MCF 10A (cell line): ENCODE data around the gene ARHGAP45. TPM values are rescaled to one million over a fixed set of nuclear protein-coding genes. Genes with fewer than 3 reads are reported as not detected.

ENCODE experiments used
- BruUV-seq: library from RNA; stranded (reverse); fragments of 400-500 nt; replicated peaks from 2 replicates; lab custom pipeline; 2021; lab: Mats Ljungman, UMichigan
- CTCF ChIA-PET: fragments of 300-600 bp; sonication (Branson Sonifier 250); formaldehyde crosslinking; extraction: SDS; loops from one replicate; lab custom pipeline; 2021; ENCODE audit warnings: antibody characterized with exemption, inconsistent platforms; lab: Yijun Ruan, JAX
- POLR2A ChIA-PET: fragments of 300-600, 350-650 bp; sonication (Branson Sonifier 250); formaldehyde crosslinking; extraction: SDS; loops from one replicate; lab custom pipeline; 2020; ENCODE audit warnings: antibody characterized with exemption, inconsistent platforms; lab: Yijun Ruan, JAX
- DNase-seq: peaks from one replicate; pipeline ENCODE4 v3.0.0-alpha.2; 2018; ENCODE audit not compliant: unreplicated experiment
- H3K27ac Mint-ChIP-seq: one replicate; pipeline ENCODE4 v1.8.0; 2022; ENCODE audit warnings: mild to moderate bottlenecking, low read depth, mixed read lengths; ENCODE audit not compliant: unreplicated experiment
- H3K27me3 Mint-ChIP-seq: one replicate; pipeline ENCODE4 v1.8.0; 2022; ENCODE audit warnings: mixed read lengths; ENCODE audit not compliant: insufficient read depth, unreplicated experiment
- H3K36me3 Mint-ChIP-seq: one replicate; pipeline ENCODE4 v1.8.0; 2022; ENCODE audit warnings: mild to moderate bottlenecking, moderate library complexity, mixed read lengths; ENCODE audit not compliant: insufficient read depth, unreplicated experiment
- H3K4me1 Mint-ChIP-seq: one replicate; pipeline ENCODE4 v1.8.0; 2022; ENCODE audit warnings: mixed read lengths; ENCODE audit not compliant: insufficient read depth, unreplicated experiment
- H3K4me3 Mint-ChIP-seq: one replicate; pipeline ENCODE4 v1.8.0; 2022; ENCODE audit warnings: mild to moderate bottlenecking, moderate library complexity, mixed read lengths; ENCODE audit not compliant: unreplicated experiment
- H3K9me3 Mint-ChIP-seq: one replicate; pipeline ENCODE4 v1.8.0; 2022; ENCODE audit warnings: mixed read lengths; ENCODE audit not compliant: unreplicated experiment
- CTCF ChIP-seq: fragments of 200-600 bp; IDR thresholded peaks from one replicate; pipeline ENCODE4 v1.8.0; 2022; ENCODE audit warnings: antibody characterized with exemption, mild to moderate bottlenecking; ENCODE audit not compliant: unreplicated experiment
- intact Hi-C: fragments of 100-400 bp; cut with micrococcal nuclease; formaldehyde crosslinking; loops from 2 replicates; pipeline ENCODE4 v1.14.1; 2022
- total RNA-seq: library from RNA; stranded (reverse); gene quantifications from 2 replicates; pipeline ENCODE4 v1.2.3, GENCODE V29; 2022

Gene ARHGAP45
- total RNA-seq, 1 experiment from 2014 or later = 15.3 TPM

GRCh38 chr19:1123885-1124677 lies 57.1 kb downstream of the ARHGAP45 start:
- ChIA-PET CTCF (interaction anchor here (0.5 to 0.8 kb wide), 3 partner anchors 12 to 313 kb away, joined by 3 to 4 read pairs (median 3); no protein-coding TSS in a partner anchor), POLR2A (interaction anchor here (1.4 to 1.6 kb wide), 2 partner anchors 10 to 31 kb away, joined by 4 to 7 read pairs; no protein-coding TSS in a partner anchor)
- intact Hi-C loops = no loop called here

DNA sequence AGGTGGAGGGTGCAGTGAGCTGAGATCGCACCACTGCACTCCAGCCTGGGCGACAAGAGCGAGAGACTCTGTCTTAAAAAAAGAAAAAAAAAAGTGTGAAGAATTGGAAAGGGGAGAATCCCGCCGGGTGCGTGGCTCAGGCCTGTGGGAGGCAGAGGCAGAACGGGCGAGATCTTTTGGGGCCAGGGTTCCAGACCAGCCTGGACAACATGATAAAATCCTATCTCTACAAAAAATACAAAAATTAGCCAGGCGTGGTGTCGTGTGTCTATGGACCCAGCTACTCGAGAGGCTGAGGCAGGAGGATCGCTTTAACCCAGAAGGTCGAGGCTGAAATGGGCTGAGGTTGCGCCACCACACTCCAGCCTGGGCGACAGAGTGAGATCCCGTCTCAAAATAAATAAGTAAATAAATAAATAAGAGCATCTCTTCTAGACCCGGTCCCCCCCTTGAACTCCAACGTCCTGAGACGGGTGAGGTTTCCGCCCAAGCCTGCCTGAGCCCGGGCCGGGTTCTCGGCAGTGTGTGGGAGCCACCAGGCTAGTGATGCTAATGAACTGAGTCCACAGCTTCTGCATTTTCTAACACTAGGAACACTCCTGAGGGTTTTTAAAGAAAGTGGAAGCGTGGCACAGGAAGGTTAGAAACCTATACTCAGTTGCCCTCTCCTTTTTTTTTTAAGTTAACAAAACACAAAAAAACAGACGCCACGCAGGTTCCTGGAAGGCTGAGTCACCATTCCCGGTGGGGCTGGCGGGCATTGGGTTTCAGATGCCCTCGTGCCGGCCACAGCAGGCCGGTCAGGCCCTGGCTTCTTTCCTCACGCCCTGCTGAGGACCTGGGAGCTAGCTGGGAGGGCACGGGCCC lies 58.9 kb downstream of the ARHGAP45 start:
- CTCF ChIA-PET = no interaction called here

More at GRCh38 chr19:1123885-1124677, 57.1 kb downstream of the ARHGAP45 start:
- DNase-seq = no peak
- no peaks in the 10 kb centered on the region for H3K27me3 Mint-ChIP-seq
- H3K27ac Mint-ChIP-seq = no peak overlapping the region
- TF ChIP-seq CTCF = no peak
- H3K4me3 Mint-ChIP-seq = no peak overlapping the region
- no TSS peak for BruUV-seq
- peaks cover 86% of the 10 kb centered on the region for H3K36me3 Mint-ChIP-seq
- no peaks in the 10 kb centered on the region for H3K9me3 Mint-ChIP-seq
- H3K4me1 Mint-ChIP-seq = peaks cover 8% of the 10 kb centered on the region

DNA sequence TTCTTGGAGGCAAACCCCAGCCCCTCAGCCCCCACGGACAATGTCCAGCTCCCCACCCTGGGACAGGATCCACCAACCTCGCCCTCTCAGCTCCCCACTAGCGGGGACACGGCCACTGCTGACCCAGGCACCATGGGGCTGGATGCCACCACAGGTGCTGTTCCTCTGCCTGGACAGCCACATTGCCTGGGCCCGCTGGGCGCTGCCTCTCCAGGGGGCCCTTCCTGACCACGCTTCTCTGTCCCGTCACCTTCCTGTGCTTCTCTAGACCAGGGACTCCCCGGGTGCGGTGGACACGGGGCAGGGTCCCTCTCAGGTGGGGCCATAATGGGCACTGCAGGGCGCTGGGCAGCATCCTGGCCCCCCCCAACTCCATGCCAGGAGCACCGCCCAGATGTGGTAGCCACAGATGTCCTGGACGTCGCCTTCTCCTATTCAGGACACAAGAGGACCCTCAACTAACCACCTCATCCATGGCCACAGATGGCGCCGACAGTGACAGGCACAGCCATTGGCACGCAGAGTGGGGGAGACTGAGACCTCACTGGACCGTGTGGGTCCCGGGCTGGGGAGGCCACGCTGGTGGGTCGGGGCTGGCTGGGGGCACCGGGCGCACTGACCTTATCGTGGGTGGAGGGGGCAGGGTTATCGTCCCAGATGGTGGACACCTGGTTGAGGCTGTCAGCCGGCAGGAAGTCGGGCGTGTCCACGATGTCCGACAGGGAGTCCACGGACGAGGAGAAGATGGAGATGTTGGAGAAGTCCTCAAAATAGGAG lies 60.2 kb downstream of the ARHGAP45 start:
- H3K27me3 Mint-ChIP-seq = no peaks in the 10 kb centered on the region
- peak overlapping the region; percentile 31 for H3K27ac Mint-ChIP-seq
- TF ChIP-seq CTCF = no peak
- peaks cover 8% of the 10 kb centered on the region for H3K4me1 Mint-ChIP-seq
- CTCF ChIA-PET = no interaction called here
- H3K36me3 Mint-ChIP-seq = peaks cover 72% of the 10 kb centered on the region
- POLR2A ChIA-PET = interaction anchor here (0.7 to 1.5 kb wide), 3 partner anchors 15 to 24 kb away, joined by 3 to 4 read pairs (median 3); no protein-coding TSS in a partner anchor
- H3K9me3 Mint-ChIP-seq = no peaks in the 10 kb centered on the region
- no TSS peak for BruUV-seq
- intact Hi-C loops = no loop called here
- no peak for DNase-seq
- H3K4me3 Mint-ChIP-seq = no peak overlapping the region

More for the DNA sequence above, 58.9 kb downstream of the ARHGAP45 start:
- Mint-ChIP-seq H3K27ac (no peak overlapping the region), H3K9me3 (no peaks in the 10 kb centered on the region), H3K27me3 (no peaks in the 10 kb centered on the region), H3K36me3 (peaks cover 85% of the 10 kb centered on the region), H3K4me3 (no peak overlapping the region), H3K4me1 (peaks cover 8% of the 10 kb centered on the region)
- intact Hi-C loops = no loop called here
- POLR2A ChIA-PET = interaction anchor here (0.6 to 0.8 kb wide), 2 partner anchors 20 to 36 kb away, joined by 3 read pairs; no protein-coding TSS in a partner anchor
- DNase-seq = peak; percentile 84
- TF ChIP-seq CTCF = no peak
- TSS peak; percentile 14 for BruUV-seq
